NCI-H2029 treated with DMSO at 0.1 percent for 48 hours (cell line): ENCODE measurements around the gene ZNF814.
A peak's percentile ranks its signal among the peaks of the same experiment; 100 is the strongest.
"Not testable (repeated sequence)": the region's sequence is repeated elsewhere in the genome, so short reads cannot be mapped to it uniquely, and the experiment has no call there.

ENCODE experiments used
- DNase-seq: peaks from one replicate; lab custom pipeline; 2025; lab: John Stamatoyannopoulos, UW

Gene ZNF814

GRCh38 chr19:57888560-57889231 lies at the start of gene ZNF814:
TSS of gene ZNF814 (minus strand) at chr19:57889037. CDS start at chr19:57888802, 235 bp downstream.
- peak; percentile 83 for DNase-seq

- DNase-seq, result no peak
Observed at GRCh38 chr19:57935731-57936130, 46.9 kb upstream of the ZNF814 start.

GRCh38 chr19:57934820-57935665 lies 46.2 kb upstream of the ZNF814 start, which contains the start of gene ZNF418:
TSS of gene ZNF418 (minus strand) at chr19:57935402. CDS start at chr19:57933822, 1,580 bp downstream.
- peak; percentile 3 for DNase-seq

- DNase-seq, result no peak
Observed at GRCh38 chr19:57927587-57927986, 38.8 kb upstream of the ZNF814 start.

GRCh38 chr19:57916168-57916995 lies 27.5 kb upstream of the ZNF814 start, which contains the start of gene ZNF417:
TSS of gene ZNF417 (minus strand) at chr19:57916592. CDS start at chr19:57916411, 181 bp downstream.
- DNase-seq, result peak; percentile 82

- no peak for DNase-seq
Observed at GRCh38 chr19:57914531-57914930, 25.7 kb upstream of the ZNF814 start.

GRCh38 chr19:57907394-57907793 lies 18.6 kb upstream of the ZNF814 start:
- DNase-seq, result no peak

- no peak for DNase-seq
Observed at GRCh38 chr19:57905258-57905657, 16.4 kb upstream of the ZNF814 start.

GRCh38 chr19:57903618-57904184 lies 14.9 kb upstream of the ZNF814 start:
- DNase-seq, result no peak

GRCh38 chr19:57900311-57900710 lies 11.5 kb upstream of the ZNF814 start:
- no peak for DNase-seq

- DNase-seq, result not testable (repeated sequence)
Observed at GRCh38 chr19:57890706-57891105, 1.9 kb upstream of the ZNF814 start.

- peak; percentile 8 for DNase-seq
Observed at GRCh38 chr19:57888107-57888559, 704 bp downstream of the ZNF814 start.

GRCh38 chr19:57887195-57887941 lies 1.5 kb downstream of the ZNF814 start:
- DNase-seq, result no peak

GRCh38 chr19:57886046-57886445 lies 2.8 kb downstream of the ZNF814 start:
- no peak for DNase-seq

GRCh38 chr19:57873883-57874799 lies 14.7 kb downstream of the ZNF814 start:
- DNase-seq, result not testable (repeated sequence)

- DNase-seq, result no peak
Observed at GRCh38 chr19:57872450-57872849, 16.4 kb downstream of the ZNF814 start.

- DNase-seq, result no peak
Observed at GRCh38 chr19:57870225-57870624, 18.6 kb downstream of the ZNF814 start.

- not testable (repeated sequence) for DNase-seq
Observed at GRCh38 chr19:57869655-57870054, 19.2 kb downstream of the ZNF814 start.

GRCh38 chr19:57867868-57868492 lies 20.9 kb downstream of the ZNF814 start:
- no peak for DNase-seq
